PC-3 (cell line): Measurements from ENCODE around the gene HAO1.

ENCODE experiments used
- CTCF ChIP-seq: fragments of 300-600 bp; sonication (generic); conservative IDR thresholded peaks from 2 replicates; pipeline ENCODE4 v1.5.1; 2017; ENCODE audit warnings: antibody characterized with exemption, low read depth, mild to moderate bottlenecking, low read length
- EZH2 ChIP-seq: fragments of 300-600 bp; sonication (generic); IDR thresholded peaks from one replicate; pipeline ENCODE4 v1.6.1; 2017; ENCODE audit warnings: antibody characterized with exemption, mild to moderate bottlenecking, low read length; ENCODE audit not compliant: unreplicated experiment
- EZH2phosphoT487 ChIP-seq: fragments of 300-600 bp; sonication (generic); IDR thresholded peaks from 2 replicates; pipeline ENCODE4 v1.6.1; 2018; ENCODE audit warnings: mild to moderate bottlenecking, antibody characterized with exemption, low read length, borderline replicate concordance

- TF ChIP-seq CTCF (no peak), EZH2phosphoT487 (no peak), EZH2 (no peak)
These were observed 96.6 kb downstream of the HAO1 start for GRCh38 chr20:7843613-7844012.
